Loucy (cell line): ENCODE data around the gene ST8SIA1.

Source experiments
- EZH2phosphoT487 ChIP-seq: fragments of 200-600 bp; IDR thresholded peaks from 2 replicates; pipeline ENCODE4 v1.6.1; 2018; ENCODE audit warnings: antibody characterized with exemption, mild to moderate bottlenecking, moderate library complexity, borderline replicate concordance
- TF ChIP-seq, protein P1 (sequence below): fragments of 200-600 bp; sonication (generic); conservative IDR thresholded peaks from 2 replicates; pipeline ENCODE4 v1.5.1; 2014; ENCODE audit warnings: mild to moderate bottlenecking, antibody characterized with exemption, low read length

DNA sequence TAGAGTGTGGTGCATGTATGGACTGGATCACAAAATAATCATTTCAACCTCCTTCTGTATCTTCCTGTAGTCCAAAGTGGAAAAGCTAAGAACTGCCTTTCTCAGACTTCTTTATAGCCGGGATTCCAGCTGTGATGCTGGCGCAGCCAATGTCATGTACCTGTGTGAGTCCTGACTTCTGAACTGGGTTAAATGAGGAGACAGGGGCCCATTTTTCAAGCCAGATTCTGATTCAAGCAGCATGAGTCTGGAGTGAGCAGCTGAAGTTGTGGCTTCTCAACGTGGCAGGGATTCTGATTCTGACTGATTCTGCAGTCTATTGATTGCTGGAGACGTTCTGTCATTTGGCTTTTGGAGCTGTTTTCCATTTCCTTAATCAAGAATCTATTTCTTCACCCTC lies 111.2 kb downstream of the ST8SIA1 start:
- TF ChIP-seq, protein P1, sequence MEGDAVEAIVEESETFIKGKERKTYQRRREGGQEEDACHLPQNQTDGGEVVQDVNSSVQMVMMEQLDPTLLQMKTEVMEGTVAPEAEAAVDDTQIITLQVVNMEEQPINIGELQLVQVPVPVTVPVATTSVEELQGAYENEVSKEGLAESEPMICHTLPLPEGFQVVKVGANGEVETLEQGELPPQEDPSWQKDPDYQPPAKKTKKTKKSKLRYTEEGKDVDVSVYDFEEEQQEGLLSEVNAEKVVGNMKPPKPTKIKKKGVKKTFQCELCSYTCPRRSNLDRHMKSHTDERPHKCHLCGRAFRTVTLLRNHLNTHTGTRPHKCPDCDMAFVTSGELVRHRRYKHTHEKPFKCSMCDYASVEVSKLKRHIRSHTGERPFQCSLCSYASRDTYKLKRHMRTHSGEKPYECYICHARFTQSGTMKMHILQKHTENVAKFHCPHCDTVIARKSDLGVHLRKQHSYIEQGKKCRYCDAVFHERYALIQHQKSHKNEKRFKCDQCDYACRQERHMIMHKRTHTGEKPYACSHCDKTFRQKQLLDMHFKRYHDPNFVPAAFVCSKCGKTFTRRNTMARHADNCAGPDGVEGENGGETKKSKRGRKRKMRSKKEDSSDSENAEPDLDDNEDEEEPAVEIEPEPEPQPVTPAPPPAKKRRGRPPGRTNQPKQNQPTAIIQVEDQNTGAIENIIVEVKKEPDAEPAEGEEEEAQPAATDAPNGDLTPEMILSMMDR = no peak
- TF ChIP-seq EZH2phosphoT487 = no peak
